ENCODE data around the gene CEACAM20.
A peak's percentile ranks its signal among the peaks of the same experiment; 100 is the strongest.
"Not testable (repeated sequence)": the region's sequence is repeated elsewhere in the genome, so short reads cannot be mapped to it uniquely, and the experiment has no call there.

CEACAM20 gene

DNA sequence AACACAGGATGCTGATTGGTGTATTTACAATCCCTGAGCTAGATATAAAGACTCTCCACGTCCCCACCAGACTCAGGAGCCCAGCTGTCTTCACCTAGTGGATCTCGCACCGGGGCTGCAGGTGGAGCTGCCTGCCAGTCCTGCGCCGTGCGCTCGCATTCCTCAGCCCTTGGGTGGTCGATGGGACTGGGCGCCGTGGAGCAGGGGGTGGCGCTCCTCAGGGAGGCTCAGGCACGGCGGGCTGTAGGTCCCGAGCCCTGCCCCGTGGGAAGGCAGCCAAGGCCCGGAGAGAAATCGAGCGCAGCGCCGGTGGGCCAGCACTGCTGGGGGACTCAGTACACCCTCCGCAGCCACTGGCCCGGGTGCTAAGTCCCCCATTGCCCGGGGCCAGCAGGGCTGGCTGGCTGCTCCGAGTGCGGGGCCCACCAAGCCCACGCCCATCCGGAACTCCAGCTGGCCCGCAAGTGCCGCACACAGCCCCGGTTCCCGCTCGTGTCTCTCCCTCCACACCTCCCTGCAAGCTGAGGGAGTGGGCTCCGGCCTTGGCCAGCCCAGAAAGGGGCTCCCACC is 33.7 kb upstream of the CEACAM20 start:
- not testable (repeated sequence) for H3K27ac Mint-ChIP-seq; H3K9me3 Mint-ChIP-seq; ATAC-seq (ENCODE audit: low read depth); H3K4me1 Mint-ChIP-seq; H3K27me3 Mint-ChIP-seq; H3K4me3 Mint-ChIP-seq; DNase-seq (ENCODE audit: low spot score in 2 of 2); H3K36me3 Mint-ChIP-seq

DNA sequence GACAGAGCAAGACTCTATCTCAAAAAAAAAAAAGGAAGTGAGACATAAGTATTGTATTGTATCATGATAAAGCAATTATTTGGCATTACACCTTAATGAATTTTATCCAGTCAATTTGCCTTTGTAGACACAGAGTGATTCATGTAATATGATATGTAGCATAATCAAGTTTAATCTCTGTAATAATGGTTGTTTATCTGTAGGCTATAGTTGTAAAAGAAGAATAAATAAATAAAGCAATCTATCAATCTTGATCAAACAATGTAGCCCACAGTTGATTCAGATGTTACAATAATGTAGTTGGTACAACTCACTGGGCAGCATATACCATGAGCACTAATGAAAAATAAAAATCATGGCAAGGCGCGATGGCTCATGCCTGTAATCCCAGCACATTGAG is 28.5 kb upstream of the CEACAM20 start:
- Mint-ChIP-seq H3K36me3 (peaks cover 7% of the 10 kb centered on the region), H3K27me3 (peaks cover 9% of the 10 kb centered on the region), H3K9me3 (peaks cover 14% of the 10 kb centered on the region), H3K4me3 (no peak overlapping the region), H3K27ac (no peak overlapping the region), H3K4me1 (no peaks in the 10 kb centered on the region)
- DNase-seq (ENCODE audit: low spot score in 2 of 2) (no peak), ATAC-seq (ENCODE audit: low read depth) (no peak)

DNA sequence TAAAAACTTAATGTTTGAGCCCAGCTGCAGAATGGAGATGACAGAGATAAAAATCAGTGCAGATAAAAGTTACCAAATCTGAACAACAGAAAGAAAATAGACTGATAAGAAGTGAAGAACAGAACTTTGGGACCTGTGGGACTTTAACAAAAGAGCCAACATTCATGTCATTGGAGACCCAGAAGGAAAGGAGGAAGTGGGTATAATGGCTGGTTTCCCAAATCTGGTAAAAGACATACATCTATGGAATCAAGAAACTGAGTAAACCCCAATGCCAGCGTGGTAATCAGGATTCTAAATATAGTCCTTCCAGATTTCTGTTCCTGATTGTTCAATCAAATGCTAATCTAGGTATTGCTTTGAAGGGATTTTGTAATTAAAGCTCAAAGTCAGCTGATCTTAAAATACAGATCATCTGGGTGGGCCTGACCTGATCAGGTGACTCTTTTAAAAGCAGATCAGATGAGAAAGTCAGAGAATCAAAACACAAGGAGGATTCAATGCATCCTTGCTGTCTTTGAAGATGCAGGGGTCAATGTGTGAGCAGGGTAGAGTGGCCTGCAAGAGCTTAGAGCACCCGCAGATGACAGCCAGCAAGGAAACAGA is 25.3 kb upstream of the CEACAM20 start:
- Mint-ChIP-seq H3K27me3 (peaks cover 9% of the 10 kb centered on the region), H3K9me3 (peaks cover 12% of the 10 kb centered on the region), H3K36me3 (peaks cover 7% of the 10 kb centered on the region), H3K4me1 (no peaks in the 10 kb centered on the region), H3K27ac (no peak overlapping the region), H3K4me3 (no peak overlapping the region)
- DNase-seq (ENCODE audit: low spot score in 2 of 2) (no peak), ATAC-seq (ENCODE audit: low read depth) (no peak)

DNA sequence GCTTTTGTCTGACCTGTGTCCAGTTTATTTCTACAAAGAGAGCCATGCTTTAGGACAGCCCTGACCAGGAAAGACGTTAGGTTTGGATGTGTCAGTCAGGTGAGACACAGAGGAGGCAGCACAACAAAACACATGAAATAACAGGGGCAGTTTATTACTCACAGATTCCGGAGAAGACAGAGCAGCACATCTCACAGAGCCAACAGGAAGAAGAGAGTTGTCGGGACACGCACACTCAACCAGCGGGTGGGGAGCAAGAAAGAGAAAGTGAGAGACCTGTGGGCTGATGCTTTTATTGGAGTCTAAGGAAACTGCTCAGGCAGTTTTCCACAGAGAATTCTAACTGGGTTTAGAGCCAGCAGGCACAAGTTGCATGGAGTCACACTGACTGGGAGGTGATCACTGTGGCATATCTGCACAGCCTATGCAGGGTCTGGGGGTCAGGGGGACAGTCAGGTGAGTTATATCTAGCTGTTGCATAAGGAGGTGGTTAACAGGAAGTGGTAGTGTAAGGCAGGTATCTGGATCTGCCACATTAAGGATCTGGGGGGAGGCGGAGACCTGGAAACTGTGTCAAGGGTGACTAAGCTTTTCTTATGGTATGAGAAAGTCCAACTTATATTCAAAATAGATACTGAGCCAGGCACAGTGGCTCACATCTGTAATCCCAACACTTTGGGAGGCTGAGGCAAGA is 24.1 kb upstream of the CEACAM20 start:
- H3K4me1 Mint-ChIP-seq = no peaks in the 10 kb centered on the region
- H3K27ac Mint-ChIP-seq = no peak overlapping the region
- ATAC-seq (ENCODE audit: low read depth) = no peak
- peaks cover 7% of the 10 kb centered on the region for H3K36me3 Mint-ChIP-seq
- H3K27me3 Mint-ChIP-seq = peaks cover 9% of the 10 kb centered on the region
- peaks cover 12% of the 10 kb centered on the region for H3K9me3 Mint-ChIP-seq
- H3K4me3 Mint-ChIP-seq = no peak overlapping the region
- no peak for DNase-seq (ENCODE audit: low spot score in 2 of 2)

DNA sequence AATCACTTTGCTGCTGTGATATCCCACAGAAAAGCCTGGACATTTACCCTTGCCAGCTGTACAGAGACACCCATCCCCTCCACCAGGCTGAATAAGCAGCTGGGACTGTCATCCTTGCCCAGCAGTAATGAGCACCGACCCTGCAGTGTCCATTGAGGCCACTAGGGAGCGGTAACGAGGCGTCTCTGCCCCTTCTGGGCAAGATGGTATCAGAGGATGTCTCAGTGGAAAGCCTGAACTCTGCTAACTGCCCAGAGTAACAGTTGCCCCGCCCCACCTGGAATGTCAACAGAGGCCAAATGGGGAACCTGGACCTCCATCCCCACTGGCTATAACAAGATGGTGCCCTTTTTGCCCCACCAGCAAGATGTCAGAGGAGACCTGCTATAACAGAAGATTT is 22.8 kb upstream of the CEACAM20 start:
- no peak for ATAC-seq (ENCODE audit: low read depth)
- peak in 1 of 2 donors; percentile 16 for DNase-seq (ENCODE audit: low spot score in 2 of 2)
- H3K4me3 Mint-ChIP-seq = no peak overlapping the region
- peaks cover 14% of the 10 kb centered on the region for H3K9me3 Mint-ChIP-seq
- H3K27ac Mint-ChIP-seq = no peak overlapping the region
- peaks cover 7% of the 10 kb centered on the region for H3K36me3 Mint-ChIP-seq
- peaks cover 9% of the 10 kb centered on the region for H3K27me3 Mint-ChIP-seq
- no peaks in the 10 kb centered on the region for H3K4me1 Mint-ChIP-seq

DNA sequence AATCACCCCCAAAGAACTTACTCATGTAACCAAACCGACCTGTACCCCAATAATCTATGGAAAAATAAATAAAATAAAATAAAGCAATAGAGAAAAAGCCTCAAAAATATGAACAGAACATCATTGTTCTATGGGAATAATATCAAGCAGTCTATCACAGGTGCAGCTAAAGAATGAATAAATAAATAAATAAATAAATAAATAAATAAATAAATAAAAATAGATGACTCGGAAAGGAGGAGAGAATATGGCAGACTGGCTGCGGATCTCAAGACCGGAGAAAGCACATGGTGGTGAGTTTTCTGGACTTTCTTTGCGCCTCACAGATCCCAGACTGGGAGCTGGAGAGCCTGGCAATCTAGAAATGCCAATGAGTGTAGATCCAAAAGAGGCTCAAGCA is 22.4 kb upstream of the CEACAM20 start:
- Mint-ChIP-seq H3K27ac (no peak overlapping the region), H3K4me1 (no peaks in the 10 kb centered on the region), H3K9me3 (peaks cover 17% of the 10 kb centered on the region), H3K27me3 (peaks cover 9% of the 10 kb centered on the region), H3K36me3 (peaks cover 7% of the 10 kb centered on the region), H3K4me3 (no peak overlapping the region)
- ATAC-seq (ENCODE audit: low read depth) (no peak), DNase-seq (ENCODE audit: low spot score in 2 of 2) (no peak)

DNA sequence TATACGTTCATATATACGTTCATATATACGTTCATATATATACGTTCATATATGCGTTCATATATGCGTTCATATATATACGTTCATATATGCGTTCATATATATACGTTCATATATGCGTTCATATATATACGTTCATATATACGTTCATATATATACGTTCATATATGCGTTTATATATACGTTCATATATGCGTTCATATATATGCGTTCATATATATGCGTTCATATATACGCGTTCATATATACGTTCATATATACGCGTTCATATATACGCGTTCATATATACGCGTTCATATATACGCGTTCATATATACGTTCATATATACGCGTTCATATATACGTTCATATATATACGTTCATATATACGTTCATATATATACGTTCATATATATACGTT is 21.5 kb upstream of the CEACAM20 start:
- not testable (repeated sequence) for ATAC-seq (ENCODE audit: low read depth); H3K4me3 Mint-ChIP-seq; H3K36me3 Mint-ChIP-seq; H3K27ac Mint-ChIP-seq; DNase-seq (ENCODE audit: low spot score in 2 of 2); H3K4me1 Mint-ChIP-seq; H3K27me3 Mint-ChIP-seq
- peaks cover 17% of the 10 kb centered on the region for H3K9me3 Mint-ChIP-seq

DNA sequence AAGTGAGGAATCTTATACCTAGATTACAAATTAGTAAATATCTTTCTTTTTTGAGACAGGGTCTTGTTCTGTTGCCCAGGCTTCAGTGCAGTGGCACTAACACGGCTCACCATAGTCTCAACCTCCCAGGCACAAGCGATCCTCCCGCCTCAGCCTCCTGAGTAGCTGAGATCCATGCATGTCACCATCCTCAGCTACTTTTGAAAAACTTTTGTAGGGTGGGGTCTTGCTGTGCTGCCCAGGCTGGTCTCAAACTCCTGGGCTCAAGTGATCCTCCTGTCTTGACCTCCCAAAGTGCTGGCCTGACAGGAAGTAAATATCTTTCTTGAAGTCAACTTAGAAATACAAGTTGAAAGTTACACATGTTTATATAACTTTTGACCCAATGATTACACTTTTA is 20.0 kb upstream of the CEACAM20 start:
- Mint-ChIP-seq H3K4me3 (no peak overlapping the region), H3K27me3 (peaks cover 9% of the 10 kb centered on the region), H3K9me3 (peaks cover 17% of the 10 kb centered on the region), H3K4me1 (no peaks in the 10 kb centered on the region), H3K27ac (no peak overlapping the region), H3K36me3 (peaks cover 7% of the 10 kb centered on the region)
- ATAC-seq (ENCODE audit: low read depth) = no peak
- no peak for DNase-seq (ENCODE audit: low spot score in 2 of 2)

DNA sequence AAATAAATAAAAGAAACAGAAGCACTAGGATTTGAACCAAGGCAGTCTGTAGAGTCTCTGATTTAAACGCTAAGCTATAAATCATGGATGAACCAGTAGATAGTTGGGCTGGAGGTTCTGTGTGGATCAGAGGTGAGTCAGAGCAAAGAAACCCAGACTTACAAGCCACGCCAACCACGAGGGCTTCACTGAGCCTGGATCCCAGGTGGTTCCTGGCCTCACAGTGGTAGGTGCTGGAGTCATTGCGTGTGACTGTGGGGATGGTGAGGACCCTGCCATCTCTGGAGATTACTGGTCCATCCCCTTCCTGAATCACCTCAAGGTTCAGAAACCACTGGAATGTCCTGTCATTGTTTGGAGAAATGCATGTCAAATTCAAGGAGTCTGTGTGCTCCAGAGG is 19.3 kb upstream of the CEACAM20 start:
- Mint-ChIP-seq H3K4me1 (no peaks in the 10 kb centered on the region), H3K4me3 (no peak overlapping the region), H3K36me3 (peaks cover 9% of the 10 kb centered on the region), H3K27me3 (peaks cover 12% of the 10 kb centered on the region), H3K27ac (no peak overlapping the region), H3K9me3 (peaks cover 19% of the 10 kb centered on the region)
- ATAC-seq (ENCODE audit: low read depth) (no peak), DNase-seq (ENCODE audit: low spot score in 2 of 2) (no peak)

DNA sequence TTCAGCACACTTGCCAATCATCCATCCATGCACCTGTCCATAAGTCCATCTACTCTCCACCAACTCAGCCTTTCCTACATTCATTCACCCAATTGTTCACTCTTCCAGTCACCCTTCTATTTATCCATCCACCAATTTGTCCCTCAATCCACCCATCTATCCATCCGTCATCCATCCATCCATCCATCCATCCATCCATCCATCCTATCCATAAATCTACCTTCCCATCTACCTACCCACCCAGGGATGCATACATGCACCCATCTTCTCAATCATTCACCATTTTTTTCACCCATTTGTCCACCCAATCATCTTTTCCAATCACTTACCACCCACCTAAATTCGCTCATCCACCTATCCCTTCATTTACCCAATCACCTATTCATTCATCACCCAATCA is 14.6 kb upstream of the CEACAM20 start:
- Mint-ChIP-seq H3K4me1 (no peaks in the 10 kb centered on the region), H3K9me3 (peaks cover 19% of the 10 kb centered on the region), H3K36me3 (peaks cover 5% of the 10 kb centered on the region), H3K4me3 (no peak overlapping the region), H3K27me3 (peaks cover 19% of the 10 kb centered on the region), H3K27ac (no peak overlapping the region)
- DNase-seq (ENCODE audit: low spot score in 2 of 2) (no peak), ATAC-seq (ENCODE audit: low read depth) (no peak)

DNA sequence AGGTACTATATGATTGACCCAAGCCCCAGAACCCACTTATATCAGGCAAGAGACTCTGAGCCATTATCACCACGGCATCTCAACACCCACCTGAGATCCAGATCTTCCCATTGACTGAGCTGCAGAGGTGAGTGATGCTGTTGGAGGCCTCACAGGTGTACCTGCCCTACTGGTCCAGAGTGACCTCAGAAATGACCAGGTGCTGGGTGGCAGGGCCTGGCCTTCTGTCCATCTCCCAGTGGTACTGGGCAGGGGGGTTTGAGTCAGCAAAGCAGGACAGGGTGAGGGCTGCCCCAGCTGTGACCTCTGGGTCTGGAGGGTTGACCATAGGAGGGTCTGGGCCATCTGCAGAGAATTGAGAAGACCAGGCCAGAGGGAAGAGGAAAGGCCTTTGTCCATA is 13.2 kb upstream of the CEACAM20 start:
- Mint-ChIP-seq H3K27ac (no peak overlapping the region), H3K9me3 (peaks cover 21% of the 10 kb centered on the region), H3K4me3 (no peak overlapping the region), H3K27me3 (peaks cover 19% of the 10 kb centered on the region), H3K36me3 (peaks cover 5% of the 10 kb centered on the region), H3K4me1 (no peaks in the 10 kb centered on the region)
- DNase-seq (ENCODE audit: low spot score in 2 of 2) = no peak
- ATAC-seq (ENCODE audit: low read depth) = no peak

DNA sequence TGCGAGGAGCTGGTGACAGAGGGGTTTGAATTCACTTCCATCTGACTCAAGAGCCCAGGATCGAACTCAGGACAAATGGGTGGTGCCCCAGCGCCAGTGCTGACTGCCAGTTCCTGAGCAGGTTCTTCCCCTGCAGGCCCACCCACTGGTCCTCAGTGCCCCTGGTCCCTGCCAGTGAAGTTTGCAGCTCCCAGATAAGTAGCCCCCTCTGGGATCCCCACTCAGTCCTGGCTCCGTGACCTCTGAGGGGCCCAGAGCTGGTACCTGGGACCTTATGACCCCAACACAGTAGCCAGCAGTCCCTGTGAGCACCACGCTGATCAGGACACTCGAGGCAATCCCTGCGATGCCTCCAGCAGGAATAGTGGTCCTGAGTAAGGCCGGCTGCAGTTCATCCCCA is 11.3 kb upstream of the CEACAM20 start:
- Mint-ChIP-seq H3K9me3 (peaks cover 22% of the 10 kb centered on the region), H3K4me1 (no peaks in the 10 kb centered on the region), H3K4me3 (no peak overlapping the region), H3K36me3 (peaks cover 7% of the 10 kb centered on the region), H3K27ac (no peak overlapping the region), H3K27me3 (peaks cover 19% of the 10 kb centered on the region)
- DNase-seq (ENCODE audit: low spot score in 2 of 2) = no peak
- no peak for ATAC-seq (ENCODE audit: low read depth)

DNA sequence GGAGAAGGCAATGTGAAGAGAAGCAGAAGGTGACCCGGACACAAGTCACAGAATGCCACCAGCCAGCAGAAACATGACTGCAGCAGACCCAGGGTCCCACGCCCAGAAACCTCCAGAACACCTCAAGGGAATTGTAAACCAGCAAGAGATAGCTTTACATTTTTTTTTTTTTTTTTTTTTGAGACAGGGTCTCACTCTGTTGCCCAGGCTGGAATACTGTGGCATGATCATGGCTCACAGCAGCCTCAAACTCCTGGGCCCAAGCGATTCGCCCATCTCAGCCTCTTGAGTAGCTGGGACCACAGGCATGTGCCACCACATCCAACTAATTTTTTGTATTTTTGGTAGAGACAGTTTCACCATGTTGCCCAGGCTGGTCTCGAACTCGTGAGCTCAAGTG is 10.5 kb upstream of the CEACAM20 start:
- Mint-ChIP-seq H3K9me3 (peaks cover 24% of the 10 kb centered on the region), H3K4me3 (no peak overlapping the region), H3K36me3 (peaks cover 7% of the 10 kb centered on the region), H3K27me3 (peaks cover 19% of the 10 kb centered on the region), H3K4me1 (no peaks in the 10 kb centered on the region), H3K27ac (no peak overlapping the region)
- DNase-seq (ENCODE audit: low spot score in 2 of 2) (no peak), ATAC-seq (ENCODE audit: low read depth) (no peak)

DNA sequence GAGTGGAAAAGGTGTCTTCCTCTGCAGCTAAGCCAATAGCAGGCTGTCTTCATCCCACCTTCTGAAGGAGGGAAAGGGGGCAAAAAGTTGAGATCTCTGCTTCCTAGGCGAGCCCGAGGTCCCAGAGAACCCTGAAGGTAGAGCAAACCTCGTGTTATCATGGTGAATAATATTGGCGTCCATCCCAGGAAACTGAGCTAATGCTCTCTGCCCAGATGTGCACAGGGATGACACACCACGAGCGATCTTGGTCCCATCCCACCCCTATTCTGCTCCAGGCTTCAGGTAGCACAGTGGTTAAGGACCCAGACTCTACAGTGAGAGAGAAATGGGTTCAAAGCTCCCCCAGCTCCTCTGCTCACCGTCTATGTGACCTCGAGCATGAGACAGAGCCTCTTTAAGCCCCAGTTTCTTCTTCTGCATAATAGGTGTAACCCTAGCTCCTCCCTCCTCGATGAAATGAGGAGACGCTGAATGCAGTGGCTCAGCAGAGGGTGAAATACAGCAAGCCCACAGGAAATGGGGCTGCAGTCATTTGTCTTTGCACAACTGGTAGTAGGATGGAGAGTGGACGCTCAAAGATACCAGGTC is 9.9 kb upstream of the CEACAM20 start:
- no peak for DNase-seq (ENCODE audit: low spot score in 2 of 2)
- Mint-ChIP-seq H3K27ac (no peak overlapping the region), H3K4me1 (no peaks in the 10 kb centered on the region)

More for the DNA sequence above, 9.9 kb upstream of the CEACAM20 start:
- no peak for ATAC-seq (ENCODE audit: low read depth)
- H3K9me3 Mint-ChIP-seq = peaks cover 22% of the 10 kb centered on the region
- peaks cover 7% of the 10 kb centered on the region for H3K36me3 Mint-ChIP-seq
- no peak overlapping the region for H3K4me3 Mint-ChIP-seq
- H3K27me3 Mint-ChIP-seq = peaks cover 19% of the 10 kb centered on the region
